Measurements from ENCODE around the gene LDLR. TPM values are rescaled to one million over a fixed set of nuclear protein-coding genes. Genes with fewer than 3 reads are reported as not detected.

Gene LDLR
- total and polyA plus RNA-seq, 2 of the 4 experiments (the other 2 are of a cell fraction), result 45.2 to 53.8 TPM

DNA sequence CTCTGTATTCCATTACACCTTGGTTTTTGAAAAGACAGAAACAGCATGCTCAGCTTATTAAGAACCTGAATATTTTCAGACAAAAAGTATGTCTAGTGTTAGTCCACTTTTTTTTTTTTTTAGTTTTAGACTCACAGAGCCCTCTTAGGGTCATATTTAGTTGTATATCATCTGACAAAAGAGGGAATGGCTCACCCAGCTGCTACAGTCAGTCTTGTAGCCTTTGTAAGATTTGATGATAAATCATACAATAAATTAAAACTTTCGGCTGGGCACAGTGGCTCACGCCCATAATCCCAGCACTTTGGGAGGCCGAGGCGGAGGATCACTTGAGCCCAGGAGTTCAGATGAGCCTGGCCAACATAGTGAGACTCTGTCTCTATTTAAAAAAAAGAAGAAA, 43.7 kb upstream of the LDLR start:
- Histone ChIP-seq H2BK120ac (ENCODE audit: low read depth, low read length) (no peak overlapping the region), H3K23ac (ENCODE audit: low read depth, low read length) (no peak overlapping the region), H2BK15ac (ENCODE audit: low read depth, low read length) (no peak overlapping the region), H3K27me3 (ENCODE audit: control insufficient read depth, insufficient read depth, low read length) (no peaks in the 10 kb centered on the region), H3K9me1 (ENCODE audit: insufficient read depth, low read length) (no peaks in the 10 kb centered on the region), H3K4me3 (ENCODE audit: insufficient read depth, low read depth, low read length) (no peak overlapping the region), H2AK9ac (replicated peaks; ENCODE audit: low read depth, low read length, poor library complexity) (no peak overlapping the region), H4K8ac (ENCODE audit: low read depth in 2 of 2, low read length in 2 of 2) (no peak overlapping the region), H2BK5ac (ENCODE audit: low read depth, low read length, poor library complexity, severe bottlenecking) (no peak overlapping the region), H3K79me1 (ENCODE audit: low read depth in 1 of 2, low read length in 2 of 2) (peaks cover 25 to 51% of the 10 kb centered on the region in 2 experiments), H3K4ac (ENCODE audit: low read depth, low read length) (no peak overlapping the region), H3K36me3 (ENCODE audit: control insufficient read depth, insufficient read depth, low read length) (peaks cover 64% of the 10 kb centered on the region), H3K4me2 (ENCODE audit: low read depth, low read length) (no peak overlapping the region), H4K91ac (ENCODE audit: insufficient read depth, low read depth, low read length) (no peak overlapping the region), H4K20me1 (ENCODE audit: insufficient read depth, low read length) (no peaks in the 10 kb centered on the region; the same call in 1 of the 2 replicates), H2AK5ac (ENCODE audit: low read depth, low read length) (no peak overlapping the region), H3K18ac (ENCODE audit: low read depth, low read length) (no peak overlapping the region), H3K4me1 (ENCODE audit: control insufficient read depth, insufficient read depth, low read length) (no peaks in the 10 kb centered on the region), H3K14ac (replicated peaks; ENCODE audit: low read depth, low read length) (no peak overlapping the region), H2AFZ (replicated peaks; ENCODE audit: low read length, poor library complexity) (no peak overlapping the region), H3K27ac (ENCODE audit: insufficient read depth, low read length) (no peak overlapping the region), H4K5ac (ENCODE audit: low read depth, low read length) (no peak overlapping the region), H3K9ac (ENCODE audit: low read depth, low read length) (no peak overlapping the region), H2BK20ac (ENCODE audit: low read depth, low read length) (no peak overlapping the region), H3K56ac (ENCODE audit: extremely low read depth, insufficient read depth, low read length) (no peak overlapping the region), H3K9me3 (ENCODE audit: control insufficient read depth, insufficient read depth, low read length) (no peaks in the 10 kb centered on the region)
- DNase-seq, result no peak
- ATAC-seq (ENCODE audit: low read depth), result no peak
- CTCF ChIA-PET, result interaction anchor here (0.6 kb wide), 1 partner anchor 51 kb away, joined by 6 read pairs; no protein-coding TSS in a partner anchor
- TF ChIP-seq MXI1 (IDR thresholded peaks at IDR 0.05; ENCODE audit: borderline replicate concordance, low read depth, low read length), result no peak
- TF ChIP-seq CEBPB (IDR thresholded peaks at IDR 0.05; ENCODE audit: low read depth, low read length), result no peak
- TF ChIP-seq RFX5 (IDR thresholded peaks at IDR 0.05; ENCODE audit: low read depth, low read length), result no peak
- TF ChIP-seq CHD1 (IDR thresholded peaks at IDR 0.05; ENCODE audit: low read depth, low read length), result no peak
- no peak for TF ChIP-seq SMC3 (IDR thresholded peaks at IDR 0.05; ENCODE audit: low read depth, low read length)
- TF ChIP-seq, protein P1, sequence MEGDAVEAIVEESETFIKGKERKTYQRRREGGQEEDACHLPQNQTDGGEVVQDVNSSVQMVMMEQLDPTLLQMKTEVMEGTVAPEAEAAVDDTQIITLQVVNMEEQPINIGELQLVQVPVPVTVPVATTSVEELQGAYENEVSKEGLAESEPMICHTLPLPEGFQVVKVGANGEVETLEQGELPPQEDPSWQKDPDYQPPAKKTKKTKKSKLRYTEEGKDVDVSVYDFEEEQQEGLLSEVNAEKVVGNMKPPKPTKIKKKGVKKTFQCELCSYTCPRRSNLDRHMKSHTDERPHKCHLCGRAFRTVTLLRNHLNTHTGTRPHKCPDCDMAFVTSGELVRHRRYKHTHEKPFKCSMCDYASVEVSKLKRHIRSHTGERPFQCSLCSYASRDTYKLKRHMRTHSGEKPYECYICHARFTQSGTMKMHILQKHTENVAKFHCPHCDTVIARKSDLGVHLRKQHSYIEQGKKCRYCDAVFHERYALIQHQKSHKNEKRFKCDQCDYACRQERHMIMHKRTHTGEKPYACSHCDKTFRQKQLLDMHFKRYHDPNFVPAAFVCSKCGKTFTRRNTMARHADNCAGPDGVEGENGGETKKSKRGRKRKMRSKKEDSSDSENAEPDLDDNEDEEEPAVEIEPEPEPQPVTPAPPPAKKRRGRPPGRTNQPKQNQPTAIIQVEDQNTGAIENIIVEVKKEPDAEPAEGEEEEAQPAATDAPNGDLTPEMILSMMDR (conservative IDR thresholded peaks at IDR 0.05; ENCODE audit: low read depth, low read length), result no peak
- TF ChIP-seq, protein P2, sequence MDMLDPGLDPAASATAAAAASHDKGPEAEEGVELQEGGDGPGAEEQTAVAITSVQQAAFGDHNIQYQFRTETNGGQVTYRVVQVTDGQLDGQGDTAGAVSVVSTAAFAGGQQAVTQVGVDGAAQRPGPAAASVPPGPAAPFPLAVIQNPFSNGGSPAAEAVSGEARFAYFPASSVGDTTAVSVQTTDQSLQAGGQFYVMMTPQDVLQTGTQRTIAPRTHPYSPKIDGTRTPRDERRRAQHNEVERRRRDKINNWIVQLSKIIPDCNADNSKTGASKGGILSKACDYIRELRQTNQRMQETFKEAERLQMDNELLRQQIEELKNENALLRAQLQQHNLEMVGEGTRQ (IDR thresholded peaks at IDR 0.05; ENCODE audit: low read depth, low read length), result no peak
- TF ChIP-seq MAFK (IDR thresholded peaks at IDR 0.05; ENCODE audit: low read depth, low read length), result no peak
- TF ChIP-seq MAZ (IDR thresholded peaks at IDR 0.05; ENCODE audit: borderline replicate concordance, low read depth, low read length), result no peak
- no peak for TF ChIP-seq FOS (IDR thresholded peaks at IDR 0.05; ENCODE audit: low read depth, low read length)
- TF ChIP-seq, protein P3, sequence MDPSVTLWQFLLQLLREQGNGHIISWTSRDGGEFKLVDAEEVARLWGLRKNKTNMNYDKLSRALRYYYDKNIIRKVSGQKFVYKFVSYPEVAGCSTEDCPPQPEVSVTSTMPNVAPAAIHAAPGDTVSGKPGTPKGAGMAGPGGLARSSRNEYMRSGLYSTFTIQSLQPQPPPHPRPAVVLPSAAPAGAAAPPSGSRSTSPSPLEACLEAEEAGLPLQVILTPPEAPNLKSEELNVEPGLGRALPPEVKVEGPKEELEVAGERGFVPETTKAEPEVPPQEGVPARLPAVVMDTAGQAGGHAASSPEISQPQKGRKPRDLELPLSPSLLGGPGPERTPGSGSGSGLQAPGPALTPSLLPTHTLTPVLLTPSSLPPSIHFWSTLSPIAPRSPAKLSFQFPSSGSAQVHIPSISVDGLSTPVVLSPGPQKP (IDR thresholded peaks at IDR 0.05; ENCODE audit: borderline replicate concordance, low read depth, low read length), result no peak
- no peak for TF ChIP-seq RCOR1 (IDR thresholded peaks at IDR 0.05; ENCODE audit: insufficient replicate concordance, low read length)
- TF ChIP-seq NFE2L2 (IDR thresholded peaks at IDR 0.05; ENCODE audit: low read depth, low read length), result no peak
- TF ChIP-seq BHLHE40 (IDR thresholded peaks at IDR 0.05; ENCODE audit: low read depth, low read length), result no peak
- TF ChIP-seq POLR2A (IDR thresholded peaks at IDR 0.05; ENCODE audit: low read depth, low read length), result no peak
- no peak for TF ChIP-seq RAD21 (IDR thresholded peaks at IDR 0.05; ENCODE audit: low read length)
- POLR2A ChIA-PET (ENCODE audit: unreplicated experiment), result interaction anchor here (0.6 kb wide), 1 partner anchor 82 kb away, joined by 6 read pairs; no protein-coding TSS in a partner anchor
- 100% methylated on average over 3 of the region's 4 CpGs; no CpG with 5 or more reads in 1 of the 2 experiments for WGBS, 2 experiments (ENCODE audit: extremely low coverage in 2 of 2, insufficient read length in 1 of 2)
- dilution Hi-C loops (cut with HindIII; ENCODE audit: low sequenced_read_pairs, unreplicated experiment) (no loop called here), intact Hi-C loops (cut with micrococcal nuclease) (no loop called here), in situ Hi-C loops (cut with MboI; ENCODE audit: low sequenced_read_pairs) (no loop called here)
- no TSS peak for BruUV-seq (replicated peaks)
